ENCODE data around the gene CCNO.

CCNO gene

GRCh38 chr5:55232985-55233928 lies at the start of gene CCNO:
CCNO (minus strand) TSS chr5:55233608; CDS start chr5:55233523, 85 bp downstream.
- TF ChIP-seq CTCF (IDR thresholded peaks at IDR 0.05), result no peak

- no peak for TF ChIP-seq CTCF (IDR thresholded peaks at IDR 0.05)
These were observed 45.4 kb upstream of the CCNO start for GRCh38 chr5:55278778-55279177.

GRCh38 chr5:55276771-55277170 lies 43.4 kb upstream of the CCNO start:
- TF ChIP-seq CTCF (IDR thresholded peaks at IDR 0.05), result no peak

GRCh38 chr5:55258339-55258738 lies 24.9 kb upstream of the CCNO start:
- no peak for TF ChIP-seq CTCF (IDR thresholded peaks at IDR 0.05)

GRCh38 chr5:55254802-55255201 lies 21.4 kb upstream of the CCNO start:
- TF ChIP-seq CTCF (IDR thresholded peaks at IDR 0.05), result no peak

GRCh38 chr5:55250064-55250463 lies 16.7 kb upstream of the CCNO start:
- no peak for TF ChIP-seq CTCF (IDR thresholded peaks at IDR 0.05)

GRCh38 chr5:55241746-55242145 lies 8.3 kb upstream of the CCNO start:
- TF ChIP-seq CTCF (IDR thresholded peaks at IDR 0.05), result no peak

Data from LNCAP (cell line).